Measurements from ENCODE around the gene CFAP161.

- no peak for TF ChIP-seq ZNF768 (tag by site-specific recombination; IDR thresholded peaks at IDR 0.05)
- TF ChIP-seq BCL11B (tag by site-specific recombination; IDR thresholded peaks at IDR 0.05; ENCODE audit: low read depth): no peak
- no peak for TF ChIP-seq ZNF571 (tag by site-specific recombination; IDR thresholded peaks at IDR 0.05)
- no peak for TF ChIP-seq KLF7 (tag by site-specific recombination; IDR thresholded peaks at IDR 0.05; ENCODE audit: borderline replicate concordance)
- no peak for TF ChIP-seq CTCF (tag by site-specific recombination; IDR thresholded peaks at IDR 0.05)
- no peak for TF ChIP-seq ZBTB48 (tag by site-specific recombination; IDR thresholded peaks at IDR 0.05)
- TF ChIP-seq ZNF621 (tag by site-specific recombination; IDR thresholded peaks at IDR 0.05): no peak
- no peak for TF ChIP-seq HOXA7 (CRISPR knock-in tag; IDR thresholded peaks at IDR 0.05; ENCODE audit: borderline replicate concordance)
- no peak for TF ChIP-seq REST (tag by site-specific recombination; IDR thresholded peaks at IDR 0.05)
Measured at GRCh38 chr15:81165535-81165934, 31.5 kb downstream of the CFAP161 start.

Measured in HEK293 (cell line).